Stimulated activated CD4-positive, alpha-beta T cell treated with anti-CD3 and anti-CD28 coated beads, TNF-alpha, amount 100 ng/mL, for 4 hours (primary cell): Measurements from ENCODE around the gene DOCK4.
"Not testable (repeated sequence)": the region's sequence is repeated elsewhere in the genome, so short reads cannot be mapped to it uniquely, and the experiment has no call there.

Source experiments
- DNase-seq, 3 experiments: peaks; one replicate each; pipeline ENCODE4 v3.0.0-alpha.2; 2020; ENCODE audit warnings: low read depth in 3 of 3

The DOCK4 gene

GRCh38 chr7:112136271-112137008, 69.8 kb downstream of the DOCK4 start:
- no peak for DNase-seq

- DNase-seq = no peak
These were observed 70.4 kb downstream of the DOCK4 start for GRCh38 chr7:112135815-112136214.

- no peak for DNase-seq
These were observed 72.2 kb downstream of the DOCK4 start for GRCh38 chr7:112134039-112134438.

- no peak for DNase-seq
These were observed 72.9 kb downstream of the DOCK4 start for GRCh38 chr7:112133328-112133727.

- DNase-seq = no peak
These were observed 74.0 kb downstream of the DOCK4 start for GRCh38 chr7:112132051-112132694.

- DNase-seq = no peak
These were observed 75.3 kb downstream of the DOCK4 start for GRCh38 chr7:112130729-112131410.

- DNase-seq = no peak
These were observed 76.4 kb downstream of the DOCK4 start for GRCh38 chr7:112129655-112130323.

GRCh38 chr7:112128461-112129425, 77.5 kb downstream of the DOCK4 start:
- not testable (repeated sequence) for DNase-seq

GRCh38 chr7:112128041-112128440, 78.2 kb downstream of the DOCK4 start:
- DNase-seq = not testable (repeated sequence)

GRCh38 chr7:112125250-112125649, 80.9 kb downstream of the DOCK4 start:
- no peak for DNase-seq

- no peak for DNase-seq
These were observed 82.0 kb downstream of the DOCK4 start for GRCh38 chr7:112124061-112124766.

- DNase-seq = no peak
These were observed 83.4 kb downstream of the DOCK4 start for GRCh38 chr7:112122798-112123197.

- no peak for DNase-seq
These were observed 84.1 kb downstream of the DOCK4 start for GRCh38 chr7:112122144-112122543.

GRCh38 chr7:112121318-112121717, 84.9 kb downstream of the DOCK4 start:
- no peak for DNase-seq

GRCh38 chr7:112120696-112121217, 85.4 kb downstream of the DOCK4 start:
- no peak for DNase-seq

- DNase-seq = no peak
These were observed 87.3 kb downstream of the DOCK4 start for GRCh38 chr7:112118581-112119566.

GRCh38 chr7:112116894-112117293, 89.3 kb downstream of the DOCK4 start:
- DNase-seq = no peak

- DNase-seq = no peak
These were observed 89.8 kb downstream of the DOCK4 start for GRCh38 chr7:112116358-112116757.

- DNase-seq = no peak
These were observed 90.3 kb downstream of the DOCK4 start for GRCh38 chr7:112115880-112116279.
